BE2C (cell line): ENCODE data around the gene LRMDA.

Source experiments
- DNase-seq: peaks from one replicate; pipeline ENCODE4 v3.0.0-alpha.2; 2020
- H3K27me3 ChIP-seq: fragments of 250-450 bp; sonication (Bioruptor Pico); 2 replicates; pipeline ENCODE4 v1.5.1; 2020; ENCODE audit warnings: mild to moderate bottlenecking
- H3K36me3 ChIP-seq: fragments of 250-450 bp; sonication (Bioruptor Pico); 2 replicates; pipeline ENCODE4 v1.5.1; 2020; ENCODE audit warnings: mild to moderate bottlenecking
- H3K4me1 ChIP-seq: fragments of 250-450 bp; sonication (Bioruptor Pico); 2 replicates; pipeline ENCODE4 v1.5.1; 2020
- H3K4me3 ChIP-seq: 2 replicates; pipeline ENCODE4 v1.5.1; 2011; ENCODE audit warnings: low read depth, low read length
- H3K9me3 ChIP-seq: fragments of 250-450 bp; sonication (Bioruptor Pico); 2 replicates; pipeline ENCODE4 v1.5.1; 2020
- CTCF ChIP-seq: IDR thresholded peaks from 2 replicates; pipeline ENCODE4 v1.5.1; 2012; ENCODE audit warnings: mild to moderate bottlenecking, low read depth, low read length

LRMDA gene

GRCh38 chr10:75401569-75402485 lies 29.6 kb upstream of the LRMDA start, which contains the start of gene ZNF503:
Gene ZNF503, minus strand, starts transcription at chr10:75401764. Its CDS starts 345 bp downstream, at chr10:75401419.
- Histone ChIP-seq H3K9me3 (no peaks in the 10 kb centered on the region), H3K27me3 (peaks cover 29% of the 10 kb centered on the region), H3K4me3 (peak within 1 kb of the TSS; percentile 93), H3K4me1 (no peaks in the 10 kb centered on the region; the same call in 1 of the 2 replicates), H3K36me3 (peaks cover 13% of the 10 kb centered on the region)
- 0 out of 2 replicates have a peak, but pooled peaks have one; percentile 5 for TF ChIP-seq CTCF
- peak; percentile 95 for DNase-seq

GRCh38 chr10:75402486-75403143 lies 28.8 kb upstream of the LRMDA start:
- no peaks in the 10 kb centered on the region for H3K9me3 ChIP-seq
- no peak for DNase-seq
- peaks cover 13% of the 10 kb centered on the region for H3K36me3 ChIP-seq
- H3K4me3 ChIP-seq = peak overlapping the region; percentile 93
- H3K4me1 ChIP-seq = no peaks in the 10 kb centered on the region; the same call in 1 of the 2 replicates
- TF ChIP-seq CTCF = no peak
- peaks cover 37% of the 10 kb centered on the region for H3K27me3 ChIP-seq

- H3K27me3 ChIP-seq = peaks cover 41% of the 10 kb centered on the region
- H3K4me3 ChIP-seq = peak overlapping the region; percentile 93
These were observed 28.1 kb upstream of the LRMDA start for GRCh38 chr10:75403144-75403938.

GRCh38 chr10:75403939-75404814 lies 27.2 kb upstream of the LRMDA start:
- H3K4me3 ChIP-seq = peak overlapping the region; percentile 93
- H3K4me1 ChIP-seq = no peaks in the 10 kb centered on the region; the same call in 1 of the 2 replicates
- no peaks in the 10 kb centered on the region for H3K9me3 ChIP-seq
- no peak for DNase-seq
- H3K36me3 ChIP-seq = peaks cover 6% of the 10 kb centered on the region
- TF ChIP-seq CTCF = no peak
- peaks cover 45% of the 10 kb centered on the region for H3K27me3 ChIP-seq

More at GRCh38 chr10:75403144-75403938, 28.1 kb upstream of the LRMDA start:
- DNase-seq = no peak
- Histone ChIP-seq H3K36me3 (peaks cover 13% of the 10 kb centered on the region), H3K9me3 (no peaks in the 10 kb centered on the region), H3K4me1 (no peaks in the 10 kb centered on the region; the same call in 1 of the 2 replicates)
- no peak for TF ChIP-seq CTCF
